OCI-LY1 (cell line): ENCODE measurements around the gene CHSY1.

Experiments used
- H2AFZ ChIP-seq: fragments of 200-600 bp; sonication (generic), shearing (Covaris generic); 2 replicates; pipeline ENCODE4 v1.6.0; 2014; ENCODE audit warnings: antibody characterized with exemption, mild to moderate bottlenecking, low read length
- H3F3A ChIP-seq: fragments of 200-600 bp; sonication (generic), shearing (Covaris generic); 2 replicates; pipeline ENCODE4 v1.6.0; 2014; ENCODE audit warnings: mild to moderate bottlenecking, antibody characterized with exemption, low read length, moderate library complexity; ENCODE audit not compliant: insufficient read depth
- H3K27ac ChIP-seq: fragments of 200-600 bp; sonication (generic); 2 replicates; pipeline ENCODE4 v1.5.1; 2014; ENCODE audit warnings: low read length, mixed run types, mild to moderate bottlenecking, low read depth; ENCODE audit not compliant: poor library complexity, severe bottlenecking
- H3K27me3 ChIP-seq: fragments of 200-600 bp; sonication (generic); 2 replicates; pipeline ENCODE4 v1.6.0; 2014; ENCODE audit warnings: antibody characterized with exemption, mild to moderate bottlenecking, low read length, moderate library complexity; ENCODE audit not compliant: insufficient read depth
- H3K36me3 ChIP-seq: fragments of 200-600 bp; sonication (generic); 2 replicates; pipeline ENCODE4 v1.6.1; 2014; ENCODE audit warnings: mild to moderate bottlenecking, antibody characterized with exemption, low read length, moderate library complexity, mixed read lengths; ENCODE audit not compliant: insufficient read depth
- H3K4me1 ChIP-seq: fragments of 200-600 bp; sonication (generic); 2 replicates; pipeline ENCODE4 v1.5.1; 2014; ENCODE audit warnings: mild to moderate bottlenecking, low read length, moderate library complexity; ENCODE audit not compliant: insufficient read depth, severe bottlenecking
- H3K4me2 ChIP-seq: fragments of 200-600 bp; sonication (generic), shearing (Covaris generic); 2 replicates; pipeline ENCODE4 v1.6.1; 2014; ENCODE audit warnings: low read length
- H3K4me3 ChIP-seq: fragments of 200-600 bp; sonication (generic); 2 replicates; pipeline ENCODE4 v1.5.1; 2014; ENCODE audit warnings: low read length, low read depth, mild to moderate bottlenecking, mixed read lengths; ENCODE audit not compliant: poor library complexity, severe bottlenecking
- H3K79me2 ChIP-seq: fragments of 200-600 bp; shearing (Covaris generic); 2 replicates; pipeline ENCODE4 v1.6.1; 2016; ENCODE audit warnings: mixed run types, low read length, mixed read lengths; ENCODE audit not compliant: insufficient read depth
- H3K9ac ChIP-seq: fragments of 200-600 bp; sonication (generic), shearing (Covaris generic); 2 replicates; pipeline ENCODE4 v1.6.1; 2014; ENCODE audit warnings: mild to moderate bottlenecking, low read length, mixed read lengths
- H3K9me2 ChIP-seq: fragments of 200-600 bp; sonication (generic), shearing (Covaris generic); 2 replicates; pipeline ENCODE4 v1.6.1; 2014; ENCODE audit warnings: low read depth, mild to moderate bottlenecking, low read length, mixed read lengths
- H3K9me3 ChIP-seq: fragments of 200-600 bp; shearing (Covaris generic); 2 replicates; pipeline ENCODE4 v1.6.1; 2014; ENCODE audit warnings: low read length, mixed read lengths
- H4K20me1 ChIP-seq: fragments of 200-600 bp; sonication (generic), shearing (Covaris generic); 2 replicates; pipeline ENCODE4 v1.6.0; 2016; ENCODE audit warnings: mild to moderate bottlenecking, low read length; ENCODE audit not compliant: insufficient read depth
- CTCF ChIP-seq: fragments of 200-600 bp; sonication (generic), shearing (Covaris generic); IDR thresholded peaks from 2 replicates; pipeline ENCODE4 v1.5.1; 2017; ENCODE audit warnings: mild to moderate bottlenecking, antibody characterized with exemption, low read length, moderate library complexity, mixed read lengths
- EZH2 ChIP-seq: fragments of 200-600 bp; sonication (generic), shearing (Covaris generic); IDR thresholded peaks from 2 replicates; pipeline ENCODE4 v1.8.0; 2017; ENCODE audit warnings: borderline replicate concordance, mixed run types, mild to moderate bottlenecking, antibody characterized with exemption, low read length, moderate library complexity, mixed read lengths

The CHSY1 gene

GRCh38 chr15:101146118-101146702 is 105.6 kb downstream of the CHSY1 start:
- no peak overlapping the region for H2AFZ ChIP-seq
- H3K36me3 ChIP-seq, result no peaks in the 10 kb centered on the region
- no peaks in the 10 kb centered on the region for H3F3A ChIP-seq
- H3K9me2 ChIP-seq, result no peaks in the 10 kb centered on the region
- H3K27me3 ChIP-seq, result peaks cover 24% of the 10 kb centered on the region; the same call in 1 of the 2 replicates
- H4K20me1 ChIP-seq, result no peaks in the 10 kb centered on the region
- H3K4me3 ChIP-seq, result no peak overlapping the region
- TF ChIP-seq EZH2 (no peak), CTCF (no peak)
- H3K4me2 ChIP-seq, result no peak overlapping the region
- H3K9me3 ChIP-seq, result no peaks in the 10 kb centered on the region; the same call in 1 of the 2 replicates
- H3K79me2 ChIP-seq, result no peaks in the 10 kb centered on the region
- H3K9ac ChIP-seq, result no peak overlapping the region
- H3K4me1 ChIP-seq, result no peaks in the 10 kb centered on the region
- H3K27ac ChIP-seq, result no peak overlapping the region

GRCh38 chr15:101145362-101145761 is 106.5 kb downstream of the CHSY1 start:
- H3K36me3 ChIP-seq, result no peaks in the 10 kb centered on the region
- no peak for TF ChIP-seq EZH2
- TF ChIP-seq CTCF, result no peak
- H3K79me2 ChIP-seq, result no peaks in the 10 kb centered on the region
- H3K9me3 ChIP-seq, result no peaks in the 10 kb centered on the region; the same call in 1 of the 2 replicates
- no peaks in the 10 kb centered on the region for H3K9me2 ChIP-seq
- H4K20me1 ChIP-seq, result no peaks in the 10 kb centered on the region
- H3K9ac ChIP-seq, result no peak overlapping the region
- peaks cover 24% of the 10 kb centered on the region; the same call in 1 of the 2 replicates for H3K27me3 ChIP-seq
- H3F3A ChIP-seq, result no peaks in the 10 kb centered on the region
- H3K4me3 ChIP-seq, result no peak overlapping the region
- H3K4me1 ChIP-seq, result no peaks in the 10 kb centered on the region
- no peak overlapping the region for H3K27ac ChIP-seq
- no peak overlapping the region for H3K4me2 ChIP-seq
- H2AFZ ChIP-seq, result no peak overlapping the region

GRCh38 chr15:101143321-101143720 is 108.5 kb downstream of the CHSY1 start:
- no peak overlapping the region for H2AFZ ChIP-seq
- H3K36me3 ChIP-seq, result no peaks in the 10 kb centered on the region
- H3K4me2 ChIP-seq, result no peak overlapping the region
- peaks cover 16% of the 10 kb centered on the region; the same call in 1 of the 2 replicates for H3K27me3 ChIP-seq
- H3K9me3 ChIP-seq, result no peaks in the 10 kb centered on the region; the same call in 1 of the 2 replicates
- H3K79me2 ChIP-seq, result no peaks in the 10 kb centered on the region
- H3K4me3 ChIP-seq, result no peak overlapping the region
- no peak overlapping the region for H3K9ac ChIP-seq
- no peaks in the 10 kb centered on the region for H3K4me1 ChIP-seq
- H4K20me1 ChIP-seq, result no peaks in the 10 kb centered on the region
- TF ChIP-seq EZH2 (no peak), CTCF (no peak)
- H3F3A ChIP-seq, result no peaks in the 10 kb centered on the region
- H3K9me2 ChIP-seq, result no peaks in the 10 kb centered on the region
- H3K27ac ChIP-seq, result no peak overlapping the region
